GM19023 (cell line): Measurements from ENCODE around the gene TELO2.

Source experiments
- ATAC-seq: cut with Tn5 transposase; IDR thresholded peaks from one replicate; pipeline ENCODE4 v1.9.1; 2021; ENCODE audit warnings: mild to moderate bottlenecking, moderate library complexity; ENCODE audit not compliant: unreplicated experiment

TELO2 gene

DNA sequence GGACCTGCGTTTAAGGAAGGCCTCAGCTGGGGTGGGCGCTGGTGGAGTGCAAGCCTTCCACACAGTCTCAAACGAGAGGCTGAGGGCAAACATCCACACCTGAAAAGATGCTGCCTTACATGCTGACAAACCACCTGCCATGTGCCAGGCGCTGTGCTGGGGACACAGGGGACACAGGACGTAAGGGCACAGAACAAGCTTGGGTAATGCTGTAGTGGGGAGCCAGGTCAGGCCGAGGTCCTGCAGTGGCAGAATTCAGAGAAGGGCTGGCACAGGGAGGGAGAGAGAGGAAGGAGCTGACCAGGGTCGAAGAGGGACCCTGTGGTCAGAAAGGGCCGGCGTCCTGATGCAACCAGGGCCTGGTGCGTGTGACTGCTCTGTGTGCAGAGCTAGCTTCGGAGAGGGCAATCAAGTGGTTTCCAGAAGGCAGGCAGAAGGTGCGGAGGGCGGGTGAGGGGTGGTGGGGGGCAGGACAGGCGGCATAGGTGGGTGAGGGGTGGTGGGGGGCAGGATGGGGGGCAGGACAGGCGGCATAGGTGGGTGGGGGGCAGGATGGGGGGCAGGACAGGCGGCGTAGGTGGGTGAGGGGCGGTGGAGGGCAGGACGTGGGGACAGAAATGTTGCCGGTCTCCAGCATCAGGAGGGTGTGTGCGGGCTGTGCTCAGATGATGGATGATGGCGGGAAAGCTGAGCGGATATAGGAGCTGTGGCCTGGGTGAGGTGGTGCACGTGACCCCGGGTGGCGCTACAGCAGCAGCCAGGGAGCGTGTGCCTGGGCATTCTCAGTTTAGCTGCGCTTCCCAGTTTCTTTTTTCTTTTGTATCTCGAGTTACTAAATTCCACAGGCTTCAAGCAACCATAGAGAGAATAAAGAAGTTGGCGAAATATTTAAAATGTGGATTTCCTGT, 18.8 kb downstream of the TELO2 start:
- ATAC-seq: no peak

DNA sequence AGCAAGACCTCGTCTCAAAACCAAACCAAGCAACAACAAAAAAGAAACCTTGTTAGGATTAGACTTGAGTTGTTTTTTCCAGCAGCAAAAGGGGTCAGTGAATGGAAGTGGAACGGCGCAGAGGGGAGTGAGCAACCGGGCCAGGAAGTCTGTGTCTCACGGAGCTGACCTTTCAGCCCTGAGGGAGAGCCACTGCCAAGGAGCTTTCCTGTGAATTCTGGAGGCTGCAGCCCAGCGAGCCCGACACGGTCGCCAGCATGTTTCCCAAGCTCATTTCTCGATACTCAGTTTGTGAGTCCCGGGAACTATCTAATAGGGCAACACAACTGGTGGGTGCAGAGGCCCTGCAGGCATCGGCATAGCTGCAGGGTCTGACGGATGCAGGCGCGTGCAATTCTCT, 19.6 kb downstream of the TELO2 start:
- no peak for ATAC-seq

- no peak for ATAC-seq
Observed at GRCh38 chr16:1514507-1514906, 21.3 kb downstream of the TELO2 start.

DNA sequence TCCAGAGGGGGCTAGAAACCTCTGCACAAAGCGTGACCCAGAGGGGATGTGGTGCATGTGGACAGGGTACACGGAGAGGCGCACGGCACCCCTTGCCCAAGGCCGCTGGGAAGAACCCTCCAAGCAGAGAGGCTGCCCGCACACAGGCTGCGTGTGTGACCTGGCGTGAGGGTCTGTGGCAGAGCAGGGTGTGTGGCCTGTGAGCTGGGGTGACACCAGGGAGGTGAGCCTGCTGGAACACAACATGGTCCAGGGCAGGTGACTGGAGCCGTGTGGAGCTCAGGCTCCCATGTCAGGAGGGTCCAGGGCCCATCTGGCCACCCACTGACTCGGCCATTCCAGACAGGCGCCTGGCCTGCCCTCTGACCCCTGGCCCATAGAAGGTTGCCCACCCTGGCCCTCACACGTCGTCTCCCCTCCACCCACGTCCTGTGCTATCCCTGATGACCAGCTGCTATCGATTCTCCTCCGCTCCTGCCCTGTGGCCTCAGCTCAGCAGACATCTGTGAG, 25.5 kb downstream of the TELO2 start:
- no peak for ATAC-seq

DNA sequence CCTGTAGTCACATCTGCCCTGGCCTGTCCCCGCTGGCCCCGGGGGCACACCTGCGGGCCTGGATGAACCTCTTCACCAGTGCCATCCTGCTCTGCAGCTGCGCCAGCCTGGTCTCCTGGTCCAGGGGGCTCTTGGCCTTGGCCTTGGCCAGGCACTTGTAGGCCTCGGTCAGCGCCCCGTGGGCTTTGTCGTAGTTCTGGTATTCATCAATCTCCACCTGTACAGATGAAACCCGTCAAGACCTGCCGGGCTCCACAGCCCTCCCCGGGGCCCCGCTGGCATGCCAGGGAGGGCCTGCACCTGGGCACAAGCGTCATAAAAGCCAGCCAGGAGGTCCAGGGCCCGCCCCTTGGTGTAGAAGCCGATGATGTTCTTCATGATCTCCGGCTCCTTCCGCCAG, 26.7 kb downstream of the TELO2 start:
- no peak for ATAC-seq

GRCh38 chr16:1520461-1520860, 27.3 kb downstream of the TELO2 start:
- ATAC-seq: no peak

GRCh38 chr16:1523581-1524245, 30.6 kb downstream of the TELO2 start:
- ATAC-seq: no peak

GRCh38 chr16:1524366-1524765, 31.2 kb downstream of the TELO2 start:
- ATAC-seq: no peak

GRCh38 chr16:1525871-1526607, 32.9 kb downstream of the TELO2 start:
- no peak for ATAC-seq

- no peak for ATAC-seq
Observed at GRCh38 chr16:1526608-1527555, 33.7 kb downstream of the TELO2 start.

- ATAC-seq: no peak
Observed at GRCh38 chr16:1527836-1528811, 35.0 kb downstream of the TELO2 start.

DNA sequence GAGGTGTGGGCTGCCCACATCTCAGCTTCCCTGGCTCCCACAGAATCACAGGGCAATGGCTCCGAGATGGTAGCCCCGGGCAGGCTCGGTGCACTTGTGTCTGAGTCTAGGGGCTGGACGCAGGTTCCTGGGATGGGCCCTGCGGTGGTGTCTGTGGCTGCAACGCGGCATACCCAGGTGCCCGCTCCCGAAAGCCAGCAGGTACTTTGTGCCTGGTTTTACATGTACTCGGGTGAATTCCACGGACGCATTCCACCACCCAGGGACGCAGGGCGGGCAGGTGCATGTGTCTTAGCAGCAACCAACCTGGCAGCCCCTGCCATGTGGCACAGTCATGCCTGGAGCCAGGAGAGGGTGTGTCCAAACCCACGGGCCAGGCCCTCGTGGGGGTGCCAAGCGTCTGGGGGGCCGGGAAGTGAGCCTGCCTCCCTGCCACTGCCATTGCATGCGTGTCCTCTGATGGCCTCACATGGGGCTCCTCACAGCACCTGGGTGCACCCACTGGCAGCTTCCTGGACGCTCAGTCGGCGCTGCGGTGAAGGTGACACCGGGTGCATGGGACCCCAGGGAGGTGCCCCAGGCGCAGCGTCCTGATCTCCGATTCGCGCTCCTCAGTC, 35.9 kb downstream of the TELO2 start:
- no peak for ATAC-seq

DNA sequence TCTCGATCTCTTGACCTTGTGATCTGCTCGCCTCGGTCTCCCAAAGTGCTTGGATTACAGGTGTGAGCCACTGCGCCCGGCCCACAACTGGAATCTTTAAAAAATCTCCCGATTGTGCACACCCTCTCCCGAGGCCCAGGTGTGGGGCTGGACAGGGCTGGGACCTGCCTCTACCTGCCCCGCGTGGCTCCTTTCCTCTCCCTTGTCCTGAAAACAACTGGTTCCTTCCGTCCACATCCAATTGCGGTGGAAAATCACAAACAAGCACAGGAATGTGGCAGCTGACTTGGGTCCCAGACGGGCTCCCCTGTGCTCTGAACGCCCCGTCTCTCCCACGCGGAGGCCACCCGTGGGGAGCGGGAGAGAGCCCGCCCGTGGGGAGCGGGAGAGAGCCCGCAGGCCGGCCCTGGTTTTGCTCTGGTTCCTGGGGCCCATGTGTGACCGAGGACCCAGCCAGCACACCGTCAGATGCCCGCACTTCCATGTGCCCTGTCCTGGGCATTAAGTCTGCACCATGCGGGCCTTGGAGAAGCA, 37.3 kb downstream of the TELO2 start:
- no peak for ATAC-seq

DNA sequence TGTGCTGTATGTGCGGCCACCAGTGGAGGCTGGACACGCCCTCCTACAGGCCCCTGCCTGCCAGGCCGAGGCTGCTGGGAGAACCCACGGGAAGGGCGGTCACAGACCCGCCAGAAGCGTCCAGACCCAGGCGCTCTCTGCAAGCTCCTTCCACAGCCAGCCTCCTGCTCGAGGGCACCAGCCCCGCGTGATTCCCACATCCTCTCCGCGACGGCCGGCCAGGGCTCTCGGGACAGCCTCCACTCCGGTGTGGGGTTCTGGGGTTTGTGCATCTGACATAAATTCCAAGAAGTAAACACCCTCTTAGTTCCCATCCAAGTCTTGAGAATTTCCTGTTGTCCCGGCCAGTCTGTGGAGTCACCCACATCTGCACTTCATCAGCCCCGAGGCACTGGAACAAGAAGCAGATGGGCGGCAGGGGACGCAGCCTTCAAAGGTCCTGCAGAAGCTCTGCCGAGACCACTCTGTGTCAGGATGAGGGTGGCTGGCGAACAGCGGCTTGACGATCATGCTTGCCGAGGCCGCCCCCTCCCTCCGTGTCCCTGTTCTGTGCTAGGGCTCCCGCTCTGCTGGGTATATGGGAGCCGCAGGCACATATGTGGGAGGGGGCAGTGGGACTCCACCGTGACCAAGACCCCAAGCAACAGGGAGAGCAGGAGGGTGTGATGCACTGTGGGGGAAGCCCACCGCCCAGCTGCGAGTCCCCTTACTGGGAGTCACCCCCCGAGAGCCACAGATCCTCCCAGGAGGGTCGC, 37.9 kb downstream of the TELO2 start:
- ATAC-seq: no peak

- ATAC-seq: no peak
Observed at GRCh38 chr16:1531638-1531910, 38.4 kb downstream of the TELO2 start.

DNA sequence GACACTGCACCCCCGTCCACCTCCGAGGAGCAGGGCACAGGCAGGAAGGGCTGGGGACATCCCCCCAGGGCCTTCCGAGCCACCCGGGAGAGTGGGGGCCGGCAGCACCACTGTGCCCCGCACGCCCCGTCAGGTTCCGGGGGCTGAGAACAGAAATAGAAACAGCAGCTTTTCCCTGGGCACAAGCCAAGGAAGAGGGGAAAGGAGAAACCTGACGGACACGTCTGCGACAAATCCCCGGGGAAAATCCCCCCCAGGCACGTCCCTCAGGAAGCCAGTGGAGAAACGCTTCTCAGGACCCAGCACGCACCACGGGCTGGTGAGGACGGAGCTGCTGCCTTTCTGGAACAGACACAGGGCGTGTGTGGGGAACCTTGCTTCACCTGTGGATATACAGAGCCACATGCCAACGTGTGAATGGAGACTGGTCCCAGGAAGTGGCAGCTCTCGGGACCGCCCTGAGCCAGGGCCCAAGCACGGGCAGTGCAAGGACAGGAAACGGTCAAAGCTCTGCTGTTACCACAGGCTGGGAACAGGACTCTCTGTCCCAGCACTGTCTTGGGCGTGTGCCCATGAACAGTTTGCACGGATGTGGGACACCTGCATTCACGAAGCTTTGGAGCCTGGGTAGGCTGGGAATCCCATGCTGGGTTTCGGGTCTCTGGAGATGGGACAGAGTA, 39.1 kb downstream of the TELO2 start:
- no peak for ATAC-seq

DNA sequence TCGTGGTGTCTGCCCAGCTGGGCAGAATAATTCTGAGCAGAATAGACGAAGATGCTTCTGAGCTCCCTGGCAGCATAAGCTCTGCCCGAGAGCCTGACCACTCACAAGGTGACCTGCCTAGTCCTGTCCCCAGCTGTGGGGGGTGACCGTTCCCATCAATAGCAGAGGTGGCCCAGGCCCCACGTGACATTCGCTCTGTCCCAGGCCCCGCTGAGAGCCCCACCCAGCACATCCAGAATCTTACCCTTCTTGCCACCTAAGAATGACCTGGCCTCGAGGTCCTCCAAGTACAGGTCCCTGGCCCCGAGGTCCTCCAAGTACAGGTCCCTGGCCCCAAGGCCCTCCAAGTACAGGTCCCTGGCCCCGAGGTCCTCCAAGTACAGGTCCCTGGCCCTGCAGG, 39.6 kb downstream of the TELO2 start:
- no peak for ATAC-seq
